ENCODE results near the gene MRPL12.
"Not testable (repeated sequence)": the region's sequence is repeated elsewhere in the genome, so short reads cannot be mapped to it uniquely, and the experiment has no call there.

Gene MRPL12

GRCh38 chr17:81737947-81738800 lies 35.0 kb downstream of the MRPL12 start:
- no peak for DNase-seq (ENCODE audit: low spot score)
- FAIRE-seq = no peak

GRCh38 chr17:81738801-81739393 lies 35.7 kb downstream of the MRPL12 start:
- FAIRE-seq = no peak
- no peak for DNase-seq (ENCODE audit: low spot score)

- not testable (repeated sequence) for DNase-seq (ENCODE audit: low spot score); FAIRE-seq
Measured at GRCh38 chr17:81739593-81739992, 36.4 kb downstream of the MRPL12 start.

GRCh38 chr17:81740395-81740961 lies 37.3 kb downstream of the MRPL12 start:
- FAIRE-seq (no peak), DNase-seq (ENCODE audit: low spot score) (no peak)

- no peak for DNase-seq (ENCODE audit: low spot score)
- no peak for FAIRE-seq
Measured at GRCh38 chr17:81741049-81741593, 38.0 kb downstream of the MRPL12 start.

- FAIRE-seq (no peak), DNase-seq (ENCODE audit: low spot score) (no peak)
Measured at GRCh38 chr17:81741594-81742452, 38.7 kb downstream of the MRPL12 start.
